K562 (cell line): ENCODE data around the gene USB1. TPM values are rescaled to one million over a fixed set of nuclear protein-coding genes. Genes with fewer than 3 reads are reported as not detected.

Source experiments
- C11orf30 ChIP-seq: fragments of 450-650 bp; IDR thresholded peaks from 2 replicates; pipeline ENCODE4 v1.6.1; 2016; ENCODE audit warnings: low read depth, mild to moderate bottlenecking
- E2F6 ChIP-seq, 2 experiments: IDR thresholded peaks; 2 replicates each; pipeline ENCODE4 v1.6.1; 2011; ENCODE audit warnings: borderline replicate concordance in 1 of 2, control low read depth in 1 of 2, low read depth in 1 of 2, low read length in 1 of 2, mild to moderate bottlenecking in 1 of 2, mixed read lengths in 1 of 2, moderate library complexity in 1 of 2; ENCODE audit not compliant: insufficient read depth in 1 of 2, insufficient read length in 1 of 2, poor library complexity in 1 of 2, severe bottlenecking in 1 of 2; ENCODE audit errors: extremely low read depth in 1 of 2
- EHMT2 ChIP-seq: fragments of 450-650 bp; IDR thresholded peaks from 2 replicates; pipeline ENCODE4 v1.6.1; 2018; ENCODE audit warnings: antibody characterized with exemption
- ELF4 ChIP-seq: fragments of 450-650 bp; formaldehyde crosslinking; IDR thresholded peaks from 2 replicates; pipeline ENCODE4 v1.4.0; 2022; ENCODE audit warnings: missing genetic modification characterization
- ESRRA ChIP-seq: fragments of 450-650 bp; IDR thresholded peaks from 2 replicates; pipeline ENCODE4 v1.6.1; 2014; ENCODE audit warnings: low read depth, mild to moderate bottlenecking, moderate library complexity, borderline replicate concordance
- ETV1 ChIP-seq: fragments of 450-650 bp; conservative IDR thresholded peaks from 2 replicates; pipeline ENCODE4 v1.6.1; 2016; ENCODE audit warnings: missing genetic modification characterization, control low read depth, low read depth, missing compliant biosample characterization
- GTF2A2 ChIP-seq: IDR thresholded peaks from 2 replicates; pipeline ENCODE4 v1.6.1; 2016; ENCODE audit warnings: mild to moderate bottlenecking, missing genetic modification characterization, missing compliant biosample characterization
- IRF9 ChIP-seq: fragments of 450-650 bp; IDR thresholded peaks from 2 replicates; pipeline ENCODE4 v1.6.1; 2016; ENCODE audit warnings: missing biosample characterization, missing genetic modification characterization
- MECOM ChIP-seq: fragments of 250-450 bp; sonication (Bioruptor Pico); IDR thresholded peaks from 2 replicates; pipeline ENCODE4 v1.8.0; 2022; ENCODE audit warnings: inconsistent platforms
- MEF2D ChIP-seq: conservative IDR thresholded peaks from 2 replicates; pipeline ENCODE4 v1.6.1; 2016; ENCODE audit warnings: low read depth, missing genetic modification characterization, missing compliant biosample characterization
- PCBP1 ChIP-seq: fragments of 200-400 bp; formaldehyde crosslinking; IDR thresholded peaks from 2 replicates; pipeline ENCODE4 v1.6.1; 2018; ENCODE audit warnings: mild to moderate bottlenecking, low read depth, low read length; ENCODE audit not compliant: poor library complexity, severe bottlenecking
- PHTF2 ChIP-seq: fragments of 250-450 bp; sonication (Bioruptor Pico); IDR thresholded peaks from 2 replicates; pipeline ENCODE4 v1.5.0; 2021; ENCODE audit warnings: mild to moderate bottlenecking
- POLR2B ChIP-seq: fragments of 450-650 bp; IDR thresholded peaks from 2 replicates; pipeline ENCODE4 v1.6.1; 2018; ENCODE audit warnings: low read depth; ENCODE audit not compliant: partially characterized antibody
- PPARD ChIP-seq: fragments of 250-450 bp; sonication (Bioruptor Pico); IDR thresholded peaks from 2 replicates; pipeline ENCODE4 v1.8.0; 2022; ENCODE audit warnings: inconsistent platforms, mild to moderate bottlenecking, moderate library complexity
- PTBP1 ChIP-seq: fragments of 200-400 bp; formaldehyde crosslinking; IDR thresholded peaks from 2 replicates; pipeline ENCODE4 v1.6.1; 2017; ENCODE audit warnings: low read depth, low read length
- RBM22 ChIP-seq: fragments of 200-400 bp; formaldehyde crosslinking; IDR thresholded peaks from 2 replicates; pipeline ENCODE4 v1.6.1; 2018; ENCODE audit warnings: low read length, low read depth; ENCODE audit not compliant: poor library complexity, severe bottlenecking
- SMARCC2 ChIP-seq: fragments of 450-650 bp; IDR thresholded peaks from 2 replicates; pipeline ENCODE4 v1.6.1; 2017; ENCODE audit warnings: antibody characterized with exemption, moderate library complexity, mild to moderate bottlenecking, low read depth
- TAF7 ChIP-seq: fragments of 450-650 bp; IDR thresholded peaks from 2 replicates; pipeline ENCODE4 v1.6.1; 2016; ENCODE audit warnings: missing genetic modification characterization, missing compliant biosample characterization
- TARDBP ChIP-seq: fragments of 450-650 bp; IDR thresholded peaks from 2 replicates; pipeline ENCODE4 v1.6.1; 2016
- TEAD4 ChIP-seq, 2 experiments: sonication (generic) in 1 of 2; formaldehyde crosslinking in 1 of 2; IDR thresholded peaks; 2 replicates each; pipeline versions ENCODE4 v1.6.1 to v1.8.0; 2012 to 2022; ENCODE audit warnings: borderline replicate concordance in 1 of 2, inconsistent platforms in 1 of 2, low read length in 1 of 2, mild to moderate bottlenecking in 1 of 2, missing genetic modification reagents in 1 of 2
- TRIM24 ChIP-seq, 2 experiments: fragments of 450-650 bp; IDR thresholded peaks; 2 replicates each; pipeline ENCODE4 v1.6.1; 2016
- ZNF277 ChIP-seq: fragments of 250-450 bp; sonication (Bioruptor Pico); IDR thresholded peaks from 2 replicates; pipeline ENCODE4 v1.8.0; 2022; ENCODE audit warnings: inconsistent platforms, mild to moderate bottlenecking, moderate library complexity, borderline replicate concordance
- polyA plus RNA-seq, 8 experiments: library from polyadenylated mRNA; depleted of rRNA in 4 of 8; stranded (reverse) in 5 of 8; unstranded in 3 of 8; fragments of >200 nt; fragmentation: Nextera tagmentation in 2 of 8; fragmentation: Illumina TruSeq in 1 of 8; extraction: Ambion mirVana in 2 of 8; extraction: Trizol in 1 of 8; gene quantifications; 2 replicates each; pipeline versions ENCODE4 v1.2.1 to v1.2.3, GENCODE V29; 2011 to 2014; ENCODE audit warnings: inconsistent platforms in 1 of 8, missing spikeins in 1 of 8
- total RNA-seq, 7 experiments: library from RNA; depleted of rRNA in 6 of 7; stranded (reverse); fragments of >200 nt in 6 of 7; fragmentation: Illumina TruSeq in 2 of 7; extraction: Trizol in 2 of 7; gene quantifications; 2 replicates each; pipeline versions ENCODE4 v1.2.1 to v1.2.3, GENCODE V29; 2011 to 2021; ENCODE audit warnings: low replicate concordance in 1 of 7
- TF ChIP-seq, protein P1 (sequence below): fragments of 250-450 bp; sonication (Bioruptor Pico); IDR thresholded peaks from 2 replicates; pipeline ENCODE4 v1.5.0; 2021; ENCODE audit warnings: mild to moderate bottlenecking, moderate library complexity

The USB1 gene
- total and polyA plus RNA-seq, 9 of the 15 experiments (the other 6 are each of a cell fraction or from before 2014, with no cell fraction given) = 11.6 to 73.6 (median 19.4) TPM

DNA sequence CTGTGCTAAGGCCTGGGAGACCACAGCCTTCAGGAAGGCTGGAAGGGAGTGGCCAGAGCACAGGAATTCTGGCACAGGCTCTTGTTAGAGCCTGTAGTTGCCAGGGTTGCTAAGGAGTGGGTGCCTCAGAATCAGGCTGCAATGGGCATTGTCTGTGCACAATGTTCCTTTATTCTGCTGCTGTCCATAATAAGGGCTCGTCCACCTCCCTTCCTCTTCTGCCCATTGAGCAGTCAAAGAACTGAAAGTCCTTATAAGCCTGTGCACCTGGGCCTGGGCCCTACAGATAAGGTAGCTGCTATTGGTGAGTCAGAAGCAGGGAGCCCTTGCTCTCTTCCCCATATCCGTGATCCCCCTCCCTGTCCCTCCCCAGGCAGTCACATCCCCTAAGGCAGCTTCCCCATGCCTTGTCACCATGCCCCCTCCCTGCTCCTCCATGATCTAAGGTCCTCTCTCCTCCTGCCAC is 24.8 kb upstream of the USB1 start (continued):
- TF ChIP-seq TEAD4 (IDR thresholded peaks at IDR 0.05; ENCODE audit: low read length) = peak; percentile 94
- no peak for TF ChIP-seq TEAD4 (CRISPR knock-in tag; IDR thresholded peaks at IDR 0.05; ENCODE audit: borderline replicate concordance)
- no peak for TF ChIP-seq RBM22
- no peak for TF ChIP-seq E2F6 (IDR thresholded peaks at IDR 0.05; ENCODE audit: borderline replicate concordance in 1 of 2, extremely low read depth in 1 of 2, insufficient read depth in 1 of 2, insufficient read length in 1 of 2, low read depth in 1 of 2, low read length in 1 of 2, poor library complexity in 1 of 2, severe bottlenecking in 1 of 2)
- TF ChIP-seq TAF7 (tag) = no peak
- no peak; the same call in 1 of the 2 replicates for TF ChIP-seq ELF4
- no peak for TF ChIP-seq POLR2B
- no peak for TF ChIP-seq IRF9 (tag)
- no peak for TF ChIP-seq MEF2D (tag)
- no peak for TF ChIP-seq TARDBP
- peak; percentile 38; the same call in 1 of the 2 replicates for TF ChIP-seq C11orf30
- TF ChIP-seq ZNF277 (CRISPR knock-in tag) = no peak
- TF ChIP-seq PTBP1 = no peak
- no peak for TF ChIP-seq PCBP1
- TF ChIP-seq, protein P1, sequence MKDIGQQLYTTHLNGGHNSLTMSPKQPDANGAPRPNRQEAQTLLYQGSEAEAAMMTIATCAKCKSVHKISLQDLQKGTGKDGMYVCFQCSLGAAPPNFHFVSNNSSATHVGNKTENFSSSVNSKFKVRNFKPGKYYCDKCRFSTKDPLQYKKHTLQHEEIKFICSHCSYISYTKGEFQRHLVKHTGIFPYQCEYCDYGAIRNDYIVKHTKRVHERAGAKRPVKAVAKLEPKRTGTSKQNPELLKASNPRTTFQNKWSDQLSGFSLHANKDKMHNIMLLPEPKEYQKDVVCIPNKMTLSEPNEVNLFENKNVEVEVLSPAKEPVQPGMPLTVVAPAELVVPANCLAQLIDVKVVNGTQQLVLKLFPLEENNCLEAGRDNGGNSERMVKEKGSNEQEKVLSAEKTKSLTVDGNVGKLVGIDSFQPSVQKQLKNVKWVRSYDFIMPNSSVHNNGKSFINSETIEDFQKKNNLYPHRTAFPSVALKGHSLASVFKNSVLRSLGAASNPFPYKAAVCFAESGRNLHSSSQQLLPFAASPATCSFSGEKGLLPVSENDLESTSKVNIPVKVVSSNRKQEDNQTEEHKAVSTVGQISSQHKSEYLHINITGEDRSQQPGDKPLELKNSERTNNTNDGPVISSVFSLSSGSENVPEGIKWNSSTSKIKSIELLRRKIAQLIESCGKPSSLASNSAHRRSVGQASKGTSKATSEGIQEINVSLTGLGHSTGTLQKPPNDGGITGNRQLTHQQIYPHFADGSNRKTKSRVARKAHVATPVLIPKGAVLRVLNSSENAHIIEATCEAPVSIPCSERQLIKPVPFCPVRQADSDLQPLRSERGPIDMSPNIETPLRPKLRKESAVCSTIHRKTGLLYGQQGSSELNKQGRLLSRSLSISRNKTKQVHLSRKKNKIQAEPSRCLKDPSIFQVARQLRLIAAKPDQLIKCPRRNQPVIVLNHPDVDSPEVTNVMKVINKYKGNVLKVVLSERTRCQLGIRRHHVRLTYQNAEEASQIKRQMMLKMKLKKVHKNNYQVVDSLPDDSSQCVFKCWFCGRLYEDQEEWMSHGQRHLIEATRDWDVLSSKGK (CRISPR knock-in tag) = no peak
- TF ChIP-seq GTF2A2 = no peak
- no peak for TF ChIP-seq MECOM (CRISPR knock-in tag)
- TF ChIP-seq ETV1 (tag) = no peak
- TF ChIP-seq SMARCC2 = peak; percentile 95
- no peak for TF ChIP-seq PHTF2 (CRISPR knock-in tag)
- peak; percentile 60 to 78; a peak in 2 of 4 replicates for TF ChIP-seq TRIM24 (IDR thresholded peaks at IDR 0.05)
- TF ChIP-seq ESRRA = no peak; the same call in 1 of the 2 replicates
- peak; percentile 75 for TF ChIP-seq EHMT2
- TF ChIP-seq PPARD (CRISPR knock-in tag) = no peak
